KOPT-K1 (cell line): ENCODE data around the gene CDKN1B.

Source experiments
- H3K27ac ChIP-seq: fragments of 200-600 bp; sonication (generic); 2 replicates; pipeline ENCODE4 v1.5.1; 2016; ENCODE audit warnings: antibody characterized with exemption, mild to moderate bottlenecking, low read depth, low read length; ENCODE audit not compliant: poor library complexity, severe bottlenecking
- H3K36me3 ChIP-seq: fragments of 200-600 bp; sonication (generic); 2 replicates; pipeline ENCODE4 v1.5.1; 2017; ENCODE audit warnings: antibody characterized with exemption, mild to moderate bottlenecking, low read length, moderate library complexity; ENCODE audit not compliant: insufficient read depth
- H3K9me3 ChIP-seq: fragments of 200-600 bp; sonication (generic); 2 replicates; pipeline ENCODE4 v1.5.1; 2017; ENCODE audit warnings: antibody characterized with exemption, low read length, mild to moderate bottlenecking; ENCODE audit not compliant: insufficient read depth, poor library complexity, severe bottlenecking

Gene CDKN1B

DNA sequence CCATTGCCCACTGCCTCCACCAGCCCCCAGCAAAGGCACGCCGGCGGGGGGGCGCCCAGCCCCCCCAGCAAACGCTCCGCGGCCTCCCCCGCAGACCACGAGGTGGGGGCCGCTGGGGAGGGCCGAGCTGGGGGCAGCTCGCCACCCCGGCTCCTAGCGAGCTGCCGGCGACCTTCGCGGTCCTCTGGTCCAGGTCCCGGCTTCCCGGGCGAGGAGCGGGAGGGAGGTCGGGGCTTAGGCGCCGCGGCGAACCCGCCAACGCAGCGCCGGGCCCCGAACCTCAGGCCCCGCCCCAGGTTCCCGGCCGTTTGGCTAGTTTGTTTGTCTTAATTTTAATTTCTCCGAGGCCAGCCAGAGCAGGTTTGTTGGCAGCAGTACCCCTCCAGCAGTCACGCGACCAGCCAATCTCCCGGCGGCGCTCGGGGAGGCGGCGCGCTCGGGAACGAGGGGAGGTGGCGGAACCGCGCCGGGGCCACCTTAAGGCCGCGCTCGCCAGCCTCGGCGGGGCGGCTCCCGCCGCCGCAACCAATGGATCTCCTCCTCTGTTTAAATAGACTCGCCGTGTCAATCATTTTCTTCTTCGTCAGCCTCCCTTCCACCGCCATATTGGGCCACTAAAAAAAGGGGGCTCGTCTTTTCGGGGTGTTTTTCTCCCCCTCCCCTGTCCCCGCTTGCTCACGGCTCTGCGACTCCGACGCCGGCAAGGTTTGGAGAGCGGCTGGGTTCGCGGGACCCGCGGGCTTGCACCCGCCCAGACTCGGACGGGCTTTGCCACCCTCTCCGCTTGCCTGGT is at the start of gene CDKN1B:
TSS of gene CDKN1B (plus strand) at position 576 of the 793 bp plus-strand sequence. CDS start 472 bp downstream, outside the sequence.
- Histone ChIP-seq H3K36me3 (peaks cover 31% of the 10 kb centered on the region), H3K9me3 (no peaks in the 10 kb centered on the region), H3K27ac (peak within 1 kb of the TSS; percentile 94)

DNA sequence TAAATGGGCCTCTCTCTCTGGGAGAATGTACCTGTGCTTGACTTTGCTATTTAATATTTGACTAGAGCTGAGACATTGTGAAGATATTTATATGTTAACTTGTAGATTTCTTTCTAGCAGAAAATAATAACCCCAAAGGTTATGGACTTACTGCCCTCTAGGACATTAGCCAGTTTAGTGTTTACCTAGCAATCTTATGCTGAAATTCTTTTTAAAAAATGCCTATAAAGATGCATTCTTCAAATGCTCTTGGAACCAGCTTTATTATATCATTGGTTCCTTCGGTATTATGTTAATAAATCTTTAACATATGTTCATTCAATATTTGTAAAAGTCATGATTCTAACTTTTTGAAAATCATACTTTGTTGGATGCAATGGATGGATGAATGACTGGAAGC is 49.2 kb upstream of the CDKN1B start:
- Histone ChIP-seq H3K36me3 (no peaks in the 10 kb centered on the region), H3K27ac (no peak overlapping the region), H3K9me3 (no peaks in the 10 kb centered on the region)

DNA sequence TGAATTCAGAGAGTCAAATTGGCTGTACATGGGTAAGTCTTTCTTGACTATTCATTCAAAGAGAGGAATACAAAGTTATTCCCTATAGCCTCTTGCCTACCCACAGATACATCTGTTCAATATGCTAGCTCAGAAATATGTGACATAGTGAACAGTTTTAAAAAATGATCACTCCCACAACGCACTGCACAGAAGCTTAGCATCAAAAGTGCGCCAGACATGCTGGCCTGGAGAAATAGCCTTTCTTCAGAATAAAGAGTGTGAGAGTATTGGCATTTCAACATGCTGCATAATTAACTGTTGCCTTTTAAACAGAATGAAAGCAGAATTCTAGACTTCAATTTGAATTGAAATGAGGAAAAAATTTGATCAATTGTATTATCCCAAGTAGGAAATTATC is 48.1 kb upstream of the CDKN1B start:
- no peak overlapping the region for H3K27ac ChIP-seq
- H3K36me3 ChIP-seq, result no peaks in the 10 kb centered on the region
- H3K9me3 ChIP-seq, result no peaks in the 10 kb centered on the region

DNA sequence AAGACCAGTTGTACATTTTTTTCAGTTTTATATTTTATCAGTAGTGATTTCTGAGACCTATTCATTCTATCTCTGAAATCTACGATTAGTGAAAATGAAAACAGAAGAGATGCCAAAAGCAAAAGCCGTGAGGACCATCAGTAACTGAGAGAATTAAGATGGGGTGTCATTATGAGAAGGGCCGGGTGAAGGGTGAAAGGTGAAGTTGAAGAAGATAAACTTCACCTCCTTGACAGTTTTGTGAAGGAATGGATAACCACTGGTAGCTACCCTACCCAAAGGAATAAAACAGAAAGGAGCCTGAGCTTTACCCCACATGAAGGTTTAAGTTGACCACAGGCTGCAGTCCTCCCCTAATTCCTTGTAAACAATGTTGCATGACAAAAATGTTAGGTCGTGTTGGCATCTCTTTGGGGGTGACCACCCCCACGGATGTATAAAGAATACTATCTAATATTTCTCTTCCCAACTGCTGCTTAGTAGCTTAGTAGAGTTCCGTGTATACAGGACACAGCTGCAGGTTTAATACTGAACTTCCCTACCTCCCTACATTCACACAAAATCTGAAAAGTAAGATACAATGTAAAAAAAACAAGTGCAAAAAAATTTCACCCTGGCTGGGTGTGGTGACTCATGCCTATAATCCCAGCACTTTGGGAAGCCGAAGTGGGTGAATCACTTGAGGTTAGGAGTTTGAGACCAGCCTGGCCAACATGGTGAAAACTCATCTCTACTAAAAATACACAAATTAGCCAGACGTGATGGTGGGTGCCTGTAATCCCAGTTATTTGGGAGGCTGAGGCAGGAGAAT is 45.1 kb upstream of the CDKN1B start:
- Histone ChIP-seq H3K27ac (no peak overlapping the region), H3K36me3 (no peaks in the 10 kb centered on the region), H3K9me3 (no peaks in the 10 kb centered on the region)

DNA sequence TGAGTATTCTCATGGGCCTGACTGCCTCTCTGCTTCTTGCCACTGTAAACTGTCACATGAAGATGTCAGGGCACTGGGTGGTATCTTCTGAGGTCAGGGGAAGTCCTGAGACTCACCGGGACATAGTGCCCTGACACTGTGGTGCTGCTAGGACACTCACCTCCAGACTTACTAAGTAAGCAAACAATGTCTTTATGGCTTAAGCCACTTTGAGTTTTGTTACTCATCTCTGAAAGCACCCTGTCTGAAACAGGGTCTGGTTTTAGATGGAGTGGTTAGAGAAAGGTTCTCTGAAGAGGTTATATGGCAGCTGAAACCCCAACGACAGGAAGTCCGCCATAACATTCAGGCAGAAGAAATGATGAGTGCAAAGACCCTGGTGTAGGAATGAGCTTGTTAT is 43.9 kb upstream of the CDKN1B start:
- Histone ChIP-seq H3K36me3 (no peaks in the 10 kb centered on the region), H3K27ac (no peak overlapping the region), H3K9me3 (no peaks in the 10 kb centered on the region)

DNA sequence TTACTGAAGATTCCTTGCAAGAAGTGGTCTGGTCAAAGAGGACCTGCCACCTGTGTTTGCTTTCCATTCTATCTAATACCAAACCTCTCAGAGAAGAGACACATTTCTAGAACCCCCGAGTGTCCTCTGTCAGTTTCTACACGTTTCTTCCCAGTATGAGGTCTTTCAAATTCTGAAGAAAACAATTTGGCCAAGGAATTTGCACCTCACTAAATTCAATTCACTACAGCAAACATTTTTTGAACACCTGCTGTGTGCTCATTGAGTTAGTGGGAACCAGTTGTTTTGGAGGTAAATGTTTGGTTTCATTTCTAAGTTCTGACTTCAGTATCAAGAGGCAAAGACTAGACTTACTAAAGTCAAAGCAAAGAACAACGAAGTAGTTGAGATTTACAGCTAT is 40.6 kb upstream of the CDKN1B start:
- H3K27ac ChIP-seq, result no peak overlapping the region
- H3K9me3 ChIP-seq, result no peaks in the 10 kb centered on the region
- H3K36me3 ChIP-seq, result no peaks in the 10 kb centered on the region

DNA sequence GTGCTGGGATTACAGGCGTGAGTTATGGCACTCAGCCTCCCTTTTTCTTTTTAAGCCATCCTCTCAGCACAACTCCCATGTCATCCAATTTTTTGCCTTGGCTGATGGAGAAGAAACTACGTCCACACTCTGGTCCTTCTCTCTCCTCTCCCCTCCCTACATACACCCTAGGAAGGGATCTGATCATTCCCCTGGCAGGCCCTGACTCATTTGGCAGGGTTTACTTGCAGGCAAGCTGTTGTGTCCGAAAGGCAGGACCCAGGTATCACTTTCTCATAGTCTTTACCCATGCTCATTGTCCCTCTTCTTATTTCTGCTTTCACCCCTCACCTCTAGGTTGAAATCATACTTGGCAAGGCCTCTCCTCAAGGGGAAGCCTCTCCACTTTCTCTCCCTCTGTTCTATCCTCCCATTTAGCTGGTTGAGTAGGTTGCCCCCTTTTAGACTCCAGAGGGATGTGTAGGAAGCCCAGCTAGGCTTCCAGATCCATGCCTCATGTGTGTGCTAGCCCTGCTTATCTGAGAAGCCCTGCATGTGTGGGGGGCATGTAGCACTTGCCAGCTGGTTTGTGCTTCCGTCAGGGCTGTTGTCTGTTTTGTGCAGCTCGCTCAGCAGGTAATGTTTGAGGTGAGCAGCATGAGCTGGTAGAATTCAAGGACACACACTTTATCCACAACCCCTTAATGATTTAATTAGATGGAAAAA is 36.0 kb upstream of the CDKN1B start:
- Histone ChIP-seq H3K27ac (no peak overlapping the region), H3K9me3 (no peaks in the 10 kb centered on the region), H3K36me3 (no peaks in the 10 kb centered on the region)

DNA sequence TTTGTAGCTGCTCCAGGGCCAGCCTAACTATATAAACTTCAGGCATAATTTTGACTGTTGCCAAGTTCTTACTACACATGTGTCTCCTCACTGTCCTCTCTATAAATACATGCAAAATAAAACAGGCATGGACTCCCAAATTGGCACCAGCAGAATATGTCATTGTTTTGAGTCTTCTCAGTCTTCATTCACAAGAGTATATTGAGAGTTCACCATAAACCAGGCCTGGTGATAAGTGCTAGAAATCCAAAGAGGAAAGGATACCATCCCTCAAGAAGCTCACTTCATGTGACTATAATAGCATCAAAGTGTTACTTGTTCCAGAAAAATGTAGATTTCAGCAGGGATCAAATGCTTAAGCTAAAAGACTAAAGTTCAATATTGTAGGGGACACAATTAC is 34.9 kb upstream of the CDKN1B start:
- Histone ChIP-seq H3K9me3 (no peaks in the 10 kb centered on the region), H3K27ac (no peak overlapping the region), H3K36me3 (no peaks in the 10 kb centered on the region)

DNA sequence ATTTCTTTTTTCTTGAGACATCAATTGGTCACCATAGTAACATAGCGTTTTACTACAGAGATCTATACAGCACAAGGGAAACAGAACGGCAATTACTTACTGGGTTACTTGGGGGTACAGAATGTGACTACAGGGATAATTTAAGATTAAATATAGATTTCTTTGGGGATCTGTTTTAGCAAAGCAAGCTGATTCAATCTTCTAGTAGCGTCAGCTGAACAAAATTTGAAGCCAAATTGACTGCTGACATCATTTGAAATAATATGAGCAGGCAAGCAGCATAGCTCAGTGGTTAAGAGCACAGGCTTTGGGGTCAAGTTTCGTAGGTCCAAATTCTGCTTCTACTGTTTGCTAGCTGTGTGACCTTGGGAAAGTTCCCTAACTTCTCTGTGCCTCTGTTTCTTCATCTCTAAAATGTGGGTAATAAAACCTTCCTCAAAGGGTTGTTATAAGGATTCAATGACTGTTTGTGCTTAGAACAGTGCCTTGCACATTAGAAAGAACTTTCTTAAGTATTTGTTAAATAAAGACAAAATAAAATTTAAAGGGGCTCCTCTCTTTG is 34.0 kb upstream of the CDKN1B start:
- Histone ChIP-seq H3K36me3 (no peaks in the 10 kb centered on the region), H3K9me3 (no peaks in the 10 kb centered on the region), H3K27ac (no peak overlapping the region)

DNA sequence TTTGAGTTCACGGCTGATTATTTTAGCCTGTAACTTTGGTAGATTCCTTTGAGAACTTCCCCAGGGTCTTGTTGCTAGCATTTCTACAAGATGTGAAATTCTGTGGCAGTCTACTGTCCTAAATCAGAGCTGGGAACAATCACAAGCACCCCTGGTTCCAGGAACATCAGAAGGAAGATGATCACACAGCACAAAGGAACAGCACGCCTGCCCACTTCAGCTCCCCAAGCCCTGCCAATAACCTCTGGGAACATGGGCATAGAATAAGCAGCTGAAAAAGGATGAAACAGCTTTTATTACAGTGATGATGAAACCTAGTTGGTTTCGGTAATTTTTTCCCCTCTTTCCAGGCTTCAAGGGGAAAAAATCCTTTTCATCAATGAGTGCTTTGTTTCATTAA is 33.4 kb upstream of the CDKN1B start:
- Histone ChIP-seq H3K36me3 (no peaks in the 10 kb centered on the region; the same call in 1 of the 2 replicates), H3K9me3 (no peaks in the 10 kb centered on the region), H3K27ac (no peak overlapping the region)

DNA sequence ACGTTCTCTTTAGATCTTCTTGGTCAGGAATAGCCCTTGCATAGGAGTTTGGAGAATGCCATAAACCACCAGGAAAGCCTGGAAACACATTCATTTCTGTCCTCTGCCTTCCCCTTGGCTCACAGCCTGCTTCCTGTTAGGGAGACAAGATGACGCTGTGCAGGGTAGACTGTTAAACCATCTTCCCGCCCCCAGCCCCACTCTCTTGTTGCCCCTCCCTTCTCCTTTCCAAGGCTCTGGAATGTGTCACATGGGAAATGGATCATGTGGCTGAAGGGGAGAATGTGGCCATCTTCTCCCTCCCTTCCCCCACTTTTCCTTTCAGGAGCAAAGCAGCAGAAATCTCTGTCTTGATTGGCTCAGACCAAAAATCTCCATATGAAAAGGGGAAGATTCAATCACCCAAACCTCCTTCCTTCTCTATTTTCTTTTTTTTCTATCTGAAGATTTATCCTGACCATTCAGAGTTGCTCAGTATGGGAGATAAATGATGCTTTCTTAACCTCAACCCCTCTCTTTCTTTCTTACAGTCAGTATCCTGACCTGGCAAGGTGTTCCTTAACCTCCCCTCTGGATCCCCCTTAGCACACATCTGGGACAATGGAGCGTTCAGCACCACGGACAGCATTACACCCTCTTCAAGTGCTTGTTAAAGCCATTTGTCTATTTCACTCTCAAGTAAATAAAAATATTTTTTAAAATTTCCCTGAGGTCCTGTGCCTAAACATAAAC is 32.6 kb upstream of the CDKN1B start:
- Histone ChIP-seq H3K36me3 (no peaks in the 10 kb centered on the region; the same call in 1 of the 2 replicates), H3K9me3 (no peaks in the 10 kb centered on the region), H3K27ac (no peak overlapping the region)

DNA sequence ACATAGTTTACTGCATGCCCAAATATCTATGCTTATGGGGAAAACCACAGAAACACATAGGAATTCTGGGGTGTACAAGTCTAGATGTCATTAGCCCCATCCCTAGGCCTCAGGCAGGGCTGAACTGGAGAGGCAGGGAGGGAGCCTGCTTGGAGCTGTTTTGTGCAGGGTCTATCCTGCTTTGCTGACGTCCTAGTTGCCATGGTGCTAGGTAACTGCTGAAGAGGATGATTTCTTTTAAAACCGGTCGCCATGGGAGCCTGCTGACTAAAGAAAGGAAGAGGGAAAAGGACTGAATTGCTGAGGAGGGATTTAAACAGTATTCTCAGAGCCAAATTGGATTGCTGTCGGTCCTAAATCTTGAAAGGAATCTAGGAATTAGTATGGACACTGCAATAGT is 31.9 kb upstream of the CDKN1B start:
- Histone ChIP-seq H3K27ac (no peak overlapping the region), H3K36me3 (no peaks in the 10 kb centered on the region; the same call in 1 of the 2 replicates), H3K9me3 (no peaks in the 10 kb centered on the region)

DNA sequence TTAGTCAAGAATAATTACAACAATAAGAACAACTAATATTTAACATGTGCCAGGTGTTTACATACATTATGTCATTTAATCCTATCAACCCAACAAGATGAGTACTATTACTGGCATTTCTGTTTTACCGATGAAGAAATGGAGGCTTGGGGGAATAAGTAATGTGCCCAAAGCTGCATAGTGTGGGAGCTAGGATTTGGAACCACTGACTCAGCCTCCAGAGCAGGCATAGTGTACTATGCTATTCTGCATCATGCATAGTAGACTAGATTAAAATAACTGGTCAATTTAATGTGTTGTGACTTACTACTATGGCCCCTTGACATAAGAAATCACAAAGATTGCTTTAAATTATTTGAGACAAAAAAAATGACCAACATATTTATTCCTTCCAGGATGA is 30.7 kb upstream of the CDKN1B start:
- Histone ChIP-seq H3K9me3 (no peaks in the 10 kb centered on the region), H3K36me3 (no peaks in the 10 kb centered on the region; the same call in 1 of the 2 replicates)

DNA sequence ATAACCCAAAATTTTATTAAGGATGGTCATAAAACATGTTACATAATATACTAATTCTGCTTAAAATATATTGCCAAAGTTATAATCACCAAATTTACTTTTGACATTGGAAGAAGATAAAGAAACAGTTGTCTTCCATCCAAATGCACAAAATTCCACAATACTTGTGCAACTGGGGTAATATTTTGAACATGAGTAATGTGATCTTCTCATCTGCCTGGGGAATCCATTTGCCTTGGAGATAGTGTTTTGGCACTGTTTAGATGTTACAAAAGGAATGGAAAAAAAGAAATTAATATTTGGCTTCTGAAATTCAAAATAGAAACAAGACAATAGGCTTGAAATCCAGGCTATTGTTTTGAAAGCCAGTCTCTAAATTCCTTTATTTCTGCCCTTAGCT is 30.2 kb upstream of the CDKN1B start:
- Histone ChIP-seq H3K9me3 (no peaks in the 10 kb centered on the region), H3K27ac (no peak overlapping the region), H3K36me3 (no peaks in the 10 kb centered on the region; the same call in 1 of the 2 replicates)

More for the DNA sequence above, 30.7 kb upstream of the CDKN1B start:
- H3K27ac ChIP-seq, result no peak overlapping the region
